ENCODE results near the gene FASN. TPM values are rescaled to one million over a fixed set of nuclear protein-coding genes. Genes with fewer than 3 reads are reported as not detected.

FASN gene
- total and polyA plus RNA-seq, 2 of the 13 experiments (the other 11 are each of a cell fraction or from before 2014, with no cell fraction given), result 51.7 to 101 TPM

DNA sequence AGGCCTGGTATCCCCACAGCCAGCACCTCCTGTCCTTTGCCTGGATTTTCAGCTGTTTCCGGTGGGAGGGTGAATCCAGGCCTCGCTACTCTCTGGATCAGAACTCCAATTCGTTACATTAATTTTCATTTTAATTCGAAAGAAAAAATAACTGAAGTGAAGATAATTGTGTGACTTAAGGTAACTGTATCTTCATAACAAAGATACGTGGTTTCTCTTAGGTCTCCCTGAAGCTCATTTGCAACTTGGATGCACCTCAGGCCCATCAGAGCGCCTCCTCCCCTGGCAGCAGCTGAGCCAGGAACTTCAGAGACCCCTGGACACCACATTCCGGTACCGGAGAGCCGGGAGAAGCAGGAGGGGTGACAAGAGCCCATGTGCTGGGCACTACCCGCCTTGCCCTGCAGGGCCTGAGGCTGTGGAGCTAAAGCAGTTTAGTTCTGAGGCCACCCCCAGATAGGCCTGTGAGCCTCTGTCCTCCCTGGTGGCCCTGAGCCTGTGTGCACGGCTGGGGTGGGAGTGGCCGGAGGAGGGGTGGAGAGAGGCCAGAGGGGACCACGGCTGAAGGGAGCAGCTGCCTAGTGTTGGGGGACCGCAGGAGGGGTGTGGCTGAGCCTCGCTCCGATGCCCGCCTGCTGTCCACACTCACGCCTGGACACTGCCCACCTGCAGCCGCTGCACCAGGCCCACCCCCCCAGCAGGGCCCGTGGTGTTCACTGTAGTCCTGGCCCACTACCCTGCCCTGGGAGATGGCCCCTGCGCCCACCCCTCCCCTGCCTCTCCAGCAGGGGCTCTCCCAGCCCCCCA, 21.0 kb downstream of the FASN start (continued):
- TF ChIP-seq, protein P1, sequence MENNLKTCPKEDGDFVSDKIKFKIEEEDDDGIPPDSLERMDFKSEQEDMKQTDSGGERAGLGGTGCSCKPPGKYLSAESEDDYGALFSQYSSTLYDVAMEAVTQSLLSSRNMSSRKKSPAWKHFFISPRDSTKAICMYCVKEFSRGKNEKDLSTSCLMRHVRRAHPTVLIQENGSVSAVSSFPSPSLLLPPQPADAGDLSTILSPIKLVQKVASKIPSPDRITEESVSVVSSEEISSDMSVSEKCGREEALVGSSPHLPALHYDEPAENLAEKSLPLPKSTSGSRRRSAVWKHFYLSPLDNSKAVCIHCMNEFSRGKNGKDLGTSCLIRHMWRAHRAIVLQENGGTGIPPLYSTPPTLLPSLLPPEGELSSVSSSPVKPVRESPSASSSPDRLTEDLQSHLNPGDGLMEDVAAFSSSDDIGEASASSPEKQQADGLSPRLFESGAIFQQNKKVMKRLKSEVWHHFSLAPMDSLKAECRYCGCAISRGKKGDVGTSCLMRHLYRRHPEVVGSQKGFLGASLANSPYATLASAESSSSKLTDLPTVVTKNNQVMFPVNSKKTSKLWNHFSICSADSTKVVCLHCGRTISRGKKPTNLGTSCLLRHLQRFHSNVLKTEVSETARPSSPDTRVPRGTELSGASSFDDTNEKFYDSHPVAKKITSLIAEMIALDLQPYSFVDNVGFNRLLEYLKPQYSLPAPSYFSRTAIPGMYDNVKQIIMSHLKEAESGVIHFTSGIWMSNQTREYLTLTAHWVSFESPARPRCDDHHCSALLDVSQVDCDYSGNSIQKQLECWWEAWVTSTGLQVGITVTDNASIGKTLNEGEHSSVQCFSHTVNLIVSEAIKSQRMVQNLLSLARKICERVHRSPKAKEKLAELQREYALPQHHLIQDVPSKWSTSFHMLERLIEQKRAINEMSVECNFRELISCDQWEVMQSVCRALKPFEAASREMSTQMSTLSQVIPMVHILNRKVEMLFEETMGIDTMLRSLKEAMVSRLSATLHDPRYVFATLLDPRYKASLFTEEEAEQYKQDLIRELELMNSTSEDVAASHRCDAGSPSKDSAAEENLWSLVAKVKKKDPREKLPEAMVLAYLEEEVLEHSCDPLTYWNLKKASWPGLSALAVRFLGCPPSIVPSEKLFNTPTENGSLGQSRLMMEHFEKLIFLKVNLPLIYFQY (CRISPR knock-in tag; IDR thresholded peaks at IDR 0.05; ENCODE audit: borderline replicate concordance), result no peak
- TF ChIP-seq ZNF644 (CRISPR knock-in tag; IDR thresholded peaks at IDR 0.05; ENCODE audit: low read depth) (no peak), CHD4 (IDR thresholded peaks at IDR 0.05; ENCODE audit: borderline replicate concordance, low read length) (no peak), ZIK1 (CRISPR knock-in tag; IDR thresholded peaks at IDR 0.05; ENCODE audit: borderline replicate concordance, low read depth) (no peak), NFKBIZ (CRISPR knock-in tag; IDR thresholded peaks at IDR 0.05) (no peak), MTF2 (CRISPR knock-in tag; IDR thresholded peaks at IDR 0.05; ENCODE audit: borderline replicate concordance) (no peak), ZNF709 (CRISPR knock-in tag; IDR thresholded peaks at IDR 0.05) (no peak), ARID2 (CRISPR knock-in tag; IDR thresholded peaks at IDR 0.05; ENCODE audit: borderline replicate concordance) (no peak), ZNF235 (CRISPR knock-in tag; IDR thresholded peaks at IDR 0.05; ENCODE audit: borderline replicate concordance) (no peak), KAT8 (CRISPR knock-in tag; IDR thresholded peaks at IDR 0.05) (no peak), MEF2D (CRISPR knock-in tag; IDR thresholded peaks at IDR 0.05) (no peak), ZMYM4 (CRISPR knock-in tag; IDR thresholded peaks at IDR 0.05) (0 out of 2 replicates have a peak, but pooled peaks have one; percentile 6), ZNF746 (CRISPR knock-in tag; IDR thresholded peaks at IDR 0.05) (no peak), SRSF4 (IDR thresholded peaks at IDR 0.05; ENCODE audit: low read depth, low read length, poor library complexity, severe bottlenecking) (no peak), KMT2A (CRISPR knock-in tag; IDR thresholded peaks at IDR 0.05) (no peak), ZFX (CRISPR knock-in tag; IDR thresholded peaks at IDR 0.05; ENCODE audit: low read depth) (peak; percentile 7; the same call in 1 of the 2 replicates), MTA1 (CRISPR knock-in tag; IDR thresholded peaks at IDR 0.05; ENCODE audit: borderline replicate concordance) (no peak), ZNF652 (CRISPR knock-in tag; IDR thresholded peaks at IDR 0.05; ENCODE audit: borderline replicate concordance, low read depth) (no peak), AGO1 (IDR thresholded peaks at IDR 0.05; ENCODE audit: low read depth, low read length, poor library complexity, severe bottlenecking) (no peak), CREB1 (IDR thresholded peaks at IDR 0.05) (no peak), CREB1 (CRISPR knock-in tag; IDR thresholded peaks at IDR 0.05) (no peak), ZNF792 (CRISPR knock-in tag; IDR thresholded peaks at IDR 0.05) (no peak)
- TF ChIP-seq, protein P2, sequence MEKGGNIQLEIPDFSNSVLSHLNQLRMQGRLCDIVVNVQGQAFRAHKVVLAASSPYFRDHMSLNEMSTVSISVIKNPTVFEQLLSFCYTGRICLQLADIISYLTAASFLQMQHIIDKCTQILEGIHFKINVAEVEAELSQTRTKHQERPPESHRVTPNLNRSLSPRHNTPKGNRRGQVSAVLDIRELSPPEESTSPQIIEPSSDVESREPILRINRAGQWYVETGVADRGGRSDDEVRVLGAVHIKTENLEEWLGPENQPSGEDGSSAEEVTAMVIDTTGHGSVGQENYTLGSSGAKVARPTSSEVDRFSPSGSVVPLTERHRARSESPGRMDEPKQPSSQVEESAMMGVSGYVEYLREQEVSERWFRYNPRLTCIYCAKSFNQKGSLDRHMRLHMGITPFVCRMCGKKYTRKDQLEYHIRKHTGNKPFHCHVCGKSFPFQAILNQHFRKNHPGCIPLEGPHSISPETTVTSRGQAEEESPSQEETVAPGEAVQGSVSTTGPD (CRISPR knock-in tag; IDR thresholded peaks at IDR 0.05), result no peak
- TF ChIP-seq, protein P3, sequence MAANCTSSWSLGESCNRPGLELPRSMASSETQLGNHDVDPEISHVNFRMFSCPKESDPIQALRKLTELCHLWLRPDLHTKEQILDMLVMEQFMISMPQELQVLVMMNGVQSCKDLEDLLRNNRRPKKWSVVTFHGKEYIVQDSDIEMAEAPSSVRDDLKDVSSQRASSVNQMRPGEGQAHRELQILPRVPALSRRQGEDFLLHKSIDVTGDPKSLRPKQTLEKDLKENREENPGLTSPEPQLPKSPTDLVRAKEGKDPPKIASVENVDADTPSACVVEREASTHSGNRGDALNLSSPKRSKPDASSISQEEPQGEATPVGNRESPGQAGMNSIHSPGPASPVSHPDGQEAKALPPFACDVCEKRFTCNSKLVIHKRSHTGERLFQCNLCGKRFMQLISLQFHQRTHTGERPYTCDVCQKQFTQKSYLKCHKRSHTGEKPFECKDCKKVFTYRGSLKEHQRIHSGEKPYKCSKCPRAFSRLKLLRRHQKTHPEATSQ (CRISPR knock-in tag; IDR thresholded peaks at IDR 0.05; ENCODE audit: borderline replicate concordance), result no peak

All from HepG2 (cell line).